Lower leg skin (tissue), 3 donors: Measurements from ENCODE around the gene GAS6.

Experiments
- POLR2A ChIP-seq, 2 donors: fragments of 450-650 bp; IDR thresholded peaks; one replicate each; pipeline ENCODE4 v1.6.1; 2016 to 2017; ENCODE audit warnings: antibody characterized with exemption in 2 of 2, mild to moderate bottlenecking in 1 of 2, moderate library complexity in 1 of 2
- TF ChIP-seq, protein P1 (sequence below), 3 donors: fragments of 450-650 bp; IDR thresholded peaks; one replicate each; pipeline ENCODE4 v1.5.1; 2016; ENCODE audit warnings: antibody characterized with exemption in 3 of 3, mild to moderate bottlenecking in 3 of 3, moderate library complexity in 2 of 3

DNA sequence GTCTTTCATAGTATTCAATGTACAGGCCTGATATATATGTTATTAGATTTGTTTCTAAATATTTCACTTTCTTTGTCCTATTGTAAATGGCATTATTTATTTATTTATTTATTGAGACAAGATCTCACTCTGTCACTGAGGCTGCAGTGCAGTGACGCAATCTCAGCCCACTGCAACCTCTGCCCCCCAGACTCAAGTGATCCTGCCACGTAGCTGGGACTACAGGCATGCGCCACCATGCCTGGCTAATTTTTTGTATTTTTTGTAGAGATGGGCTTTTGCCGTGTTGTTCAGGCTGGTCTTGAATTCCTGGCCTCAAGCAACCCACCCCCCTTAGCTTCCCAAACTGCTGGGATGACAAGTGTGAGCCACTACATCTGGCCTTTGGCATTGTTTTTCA, 5.4 kb upstream of the GAS6 start:
- TF ChIP-seq POLR2A (IDR thresholded peaks at IDR 0.05) = no peak
- TF ChIP-seq, protein P1, sequence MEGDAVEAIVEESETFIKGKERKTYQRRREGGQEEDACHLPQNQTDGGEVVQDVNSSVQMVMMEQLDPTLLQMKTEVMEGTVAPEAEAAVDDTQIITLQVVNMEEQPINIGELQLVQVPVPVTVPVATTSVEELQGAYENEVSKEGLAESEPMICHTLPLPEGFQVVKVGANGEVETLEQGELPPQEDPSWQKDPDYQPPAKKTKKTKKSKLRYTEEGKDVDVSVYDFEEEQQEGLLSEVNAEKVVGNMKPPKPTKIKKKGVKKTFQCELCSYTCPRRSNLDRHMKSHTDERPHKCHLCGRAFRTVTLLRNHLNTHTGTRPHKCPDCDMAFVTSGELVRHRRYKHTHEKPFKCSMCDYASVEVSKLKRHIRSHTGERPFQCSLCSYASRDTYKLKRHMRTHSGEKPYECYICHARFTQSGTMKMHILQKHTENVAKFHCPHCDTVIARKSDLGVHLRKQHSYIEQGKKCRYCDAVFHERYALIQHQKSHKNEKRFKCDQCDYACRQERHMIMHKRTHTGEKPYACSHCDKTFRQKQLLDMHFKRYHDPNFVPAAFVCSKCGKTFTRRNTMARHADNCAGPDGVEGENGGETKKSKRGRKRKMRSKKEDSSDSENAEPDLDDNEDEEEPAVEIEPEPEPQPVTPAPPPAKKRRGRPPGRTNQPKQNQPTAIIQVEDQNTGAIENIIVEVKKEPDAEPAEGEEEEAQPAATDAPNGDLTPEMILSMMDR (IDR thresholded peaks at IDR 0.05) = no peak
